HepG2 (cell line): ENCODE results near the gene AKR1B15. TPM values are rescaled to one million over a fixed set of nuclear protein-coding genes. Genes with fewer than 3 reads are reported as not detected.

Experiments
- ATAC-seq: fragments of 200-7000 bp; cut with Tn5 transposase; 3 replicates; pipeline ENCODE4 v1.9.1; 2020; ENCODE audit warnings: mild to moderate bottlenecking, moderate library complexity
- BruUV-seq: library from RNA; stranded (reverse); fragments of 400-500 nt; replicated peaks from 2 replicates; lab custom pipeline; 2021; lab: Mats Ljungman, UMichigan
- CTCF ChIA-PET: fragments of 300-600 bp; formaldehyde crosslinking; extraction: SDS; loops from one replicate; lab custom pipeline; 2021; ENCODE audit warnings: low total read pairs, inconsistent platforms, low intra/inter-chr PET ratio; lab: Yijun Ruan, JAX
- POLR2A ChIA-PET: fragments of 350-600 bp; sonication (Branson Sonifier 250); formaldehyde crosslinking; loops from one replicate; lab custom pipeline; 2020; ENCODE audit warnings: antibody characterized with exemption, inconsistent platforms; lab: Yijun Ruan, JAX
- DNase-seq: peaks from one replicate; pipeline ENCODE4 v3.0.0-alpha.2; 2015; ENCODE audit warnings: low spot score
- FAIRE-seq: peaks from 3 replicates; lab custom pipeline; 2011; peaks lifted over from hg19 to GRCh38; lab: Jason Lieb, UNC
- H2AFZ ChIP-seq: one replicate; pipeline ENCODE4 v1.6.1; 2011; ENCODE audit warnings: low read length, inconsistent platforms
- H3K27ac ChIP-seq: fragments of 300-600 bp; 3 replicates; pipeline ENCODE4 v1.8.0; 2011; ENCODE audit warnings: mixed run types, mild to moderate bottlenecking, mixed read lengths, low read length, inconsistent platforms; ENCODE audit not compliant: insufficient read depth; ENCODE audit errors: extremely low read length
- H3K27me3 ChIP-seq, 2 experiments: fragments of 200-600 bp in 1 of 2; 2 replicates in 1 of 2; 3 replicates in 1 of 2; pipeline versions ENCODE4 v1.6.0 to v1.8.0; 2011; ENCODE audit warnings: low read length in 2 of 2, mild to moderate bottlenecking in 2 of 2, moderate library complexity in 2 of 2, inconsistent platforms in 1 of 2; ENCODE audit not compliant: insufficient read depth in 2 of 2, control insufficient read depth in 1 of 2
- H3K36me3 ChIP-seq, 2 experiments: fragments of 200-600 bp in 1 of 2; replicated peaks in 1 of 2; 2 replicates in 1 of 2; 3 replicates in 1 of 2; pipeline versions ENCODE4 v1.5.1 to v1.8.0; 2011; ENCODE audit warnings: low read length in 2 of 2, inconsistent platforms in 1 of 2; ENCODE audit not compliant: insufficient read depth in 2 of 2, control insufficient read depth in 1 of 2
- H3K4me1 ChIP-seq: 2 replicates; pipeline ENCODE4 v1.5.1; 2012; ENCODE audit warnings: low read length, inconsistent platforms; ENCODE audit not compliant: insufficient read depth
- H3K4me2 ChIP-seq: 2 replicates; pipeline ENCODE4 v1.6.0; 2011; ENCODE audit warnings: low read depth, low read length, inconsistent platforms
- H3K4me3 ChIP-seq, 3 experiments: fragments of 200-600 bp in 1 of 3; sonication (generic), shearing (Covaris generic) in 1 of 3; replicated peaks in 1 of 3; 2 replicates each; pipeline ENCODE4 v1.5.1; 2011 to 2016; ENCODE audit warnings: low read length in 3 of 3, inconsistent platforms in 2 of 3, low read depth in 2 of 3, mild to moderate bottlenecking in 2 of 3, control low read depth in 1 of 3, mixed read lengths in 1 of 3; ENCODE audit not compliant: insufficient read depth in 1 of 3
- H3K79me2 ChIP-seq: one replicate; pipeline ENCODE4 v1.6.1; 2011; ENCODE audit warnings: low read length, inconsistent platforms; ENCODE audit not compliant: insufficient read depth
- H3K9ac ChIP-seq: 2 replicates; pipeline ENCODE4 v1.6.0; 2011; ENCODE audit warnings: mild to moderate bottlenecking, low read depth, low read length, inconsistent platforms; ENCODE audit not compliant: insufficient read depth
- H3K9me3 ChIP-seq: 2 replicates; pipeline ENCODE4 v1.5.1; 2012; ENCODE audit warnings: mild to moderate bottlenecking, low read length
- H4K20me1 ChIP-seq: 2 replicates; pipeline ENCODE4 v1.6.0; 2011; ENCODE audit warnings: inconsistent platforms, mild to moderate bottlenecking, low read length, moderate library complexity; ENCODE audit not compliant: insufficient read depth
- ATM ChIP-seq: fragments of 450-650 bp; IDR thresholded peaks from 2 replicates; pipeline ENCODE4 v1.7.1; 2017; ENCODE audit warnings: mild to moderate bottlenecking, borderline replicate concordance
- CAMTA2 ChIP-seq: sonication (generic); formaldehyde crosslinking; IDR thresholded peaks from 2 replicates; pipeline ENCODE4 v1.4.0; 2020; ENCODE audit warnings: mild to moderate bottlenecking, missing genetic modification reagents, borderline replicate concordance
- CEBPZ ChIP-seq: IDR thresholded peaks from 2 replicates; pipeline ENCODE4 v1.6.1; 2012; ENCODE audit warnings: low read length, improper control_type of control experiment
- GTF3A ChIP-seq: sonication (generic); formaldehyde crosslinking; conservative IDR thresholded peaks from 2 replicates; pipeline ENCODE4 v1.4.0; 2020; ENCODE audit warnings: mild to moderate bottlenecking, missing genetic modification reagents
- KLF12 ChIP-seq: sonication (generic); formaldehyde crosslinking; IDR thresholded peaks from 2 replicates; pipeline ENCODE4 v1.4.0; 2020; ENCODE audit warnings: missing genetic modification reagents, borderline replicate concordance
- KLF16 ChIP-seq, 2 experiments: sonication (generic) in 1 of 2; formaldehyde crosslinking in 1 of 2; IDR thresholded peaks; 2 replicates each; pipeline versions ENCODE4 v1.6.1 to v1.8.0; 2016 to 2023; ENCODE audit warnings: missing genetic modification reagents in 2 of 2, missing compliant biosample characterization in 1 of 2
- NCOA1 ChIP-seq: sonication (generic); formaldehyde crosslinking; IDR thresholded peaks from 2 replicates; pipeline ENCODE4 v1.9.0; 2021; ENCODE audit warnings: missing genetic modification reagents
- NFRKB ChIP-seq: fragments of 450-650 bp; IDR thresholded peaks from 2 replicates; pipeline ENCODE4 v1.6.1; 2017
- POGZ ChIP-seq: sonication (generic); formaldehyde crosslinking; IDR thresholded peaks from 2 replicates; pipeline ENCODE4 v1.4.0; 2020; ENCODE audit warnings: mild to moderate bottlenecking, missing genetic modification reagents
- ZEB1 ChIP-seq: IDR thresholded peaks from 2 replicates; pipeline ENCODE4 v1.6.1; 2012; ENCODE audit warnings: mild to moderate bottlenecking, low read depth, inconsistent platforms; ENCODE audit not compliant: insufficient replicate concordance
- ZNF337 ChIP-seq: sonication (generic); formaldehyde crosslinking; IDR thresholded peaks from 2 replicates; pipeline ENCODE4 v1.5.1; 2020; ENCODE audit warnings: missing genetic modification reagents, low read depth, mild to moderate bottlenecking, borderline replicate concordance
- ZNF446 ChIP-seq: sonication (generic); formaldehyde crosslinking; IDR thresholded peaks from 2 replicates; pipeline ENCODE4 v1.5.0; 2020; ENCODE audit warnings: mild to moderate bottlenecking, missing genetic modification reagents
- ZNF577 ChIP-seq: sonication (generic); formaldehyde crosslinking; IDR thresholded peaks from 2 replicates; pipeline ENCODE4 v1.4.0; 2020; ENCODE audit warnings: mild to moderate bottlenecking, low read depth, missing genetic modification reagents, borderline replicate concordance
- WGBS: methylation state at CpG from one replicate; pipeline ENCODE4 v1.1.6; 2017; ENCODE audit warnings: low lambda C conversion rate; 5-methylcytosine and 5-hydroxymethylcytosine counted together
- in situ Hi-C: cut with HindIII; loops from 2 replicates; pipeline ENCODE4 v1.10.0; 2017; ENCODE audit warnings: low pct_unique_long_range_greater_than_20kb; ENCODE audit not compliant: extremely low pct_ligation_motif_present
- intact Hi-C: fragments of 100-400 bp; cut with micrococcal nuclease; formaldehyde crosslinking; loops from one replicate; pipeline ENCODE4 v1.10.0; 2022; ENCODE audit not compliant: unreplicated experiment
- polyA plus RNA-seq, 8 experiments: library from polyadenylated mRNA; depleted of rRNA in 3 of 8; stranded (reverse) in 7 of 8; unstranded in 1 of 8; fragments of >200 nt; fragmentation: Illumina TruSeq in 4 of 8; extraction: Trizol in 4 of 8; gene quantifications; 2 replicates each; pipeline versions ENCODE4 v1.2.1 to v1.2.3, GENCODE V29; 2011 to 2016; ENCODE audit warnings: low read depth in 4 of 8, missing spikeins in 1 of 8, mixed read lengths in 1 of 8; ENCODE audit not compliant: insufficient read depth in 1 of 8
- total RNA-seq, 5 experiments: library from RNA; depleted of rRNA; stranded (reverse); fragments of >200 nt; fragmentation: Illumina TruSeq; extraction: Trizol; gene quantifications; 2 replicates each; pipeline ENCODE4 v1.2.3, GENCODE V29; 2016; ENCODE audit warnings: low read depth in 1 of 5
- TF ChIP-seq, protein P1 (sequence below): sonication (generic); formaldehyde crosslinking; IDR thresholded peaks from 2 replicates; pipeline ENCODE4 v1.4.0; 2020; ENCODE audit warnings: missing genetic modification reagents, borderline replicate concordance
- TF ChIP-seq, protein P2 (sequence below): IDR thresholded peaks from 2 replicates; pipeline ENCODE4 v1.6.1; 2016; ENCODE audit warnings: missing genetic modification reagents, missing compliant biosample characterization

The AKR1B15 gene
- total and polyA plus RNA-seq, 2 of the 13 experiments (the other 11 are each of a cell fraction or from before 2014, with no cell fraction given): 0.77 TPM; not detected in 1

- TF ChIP-seq, protein P1, sequence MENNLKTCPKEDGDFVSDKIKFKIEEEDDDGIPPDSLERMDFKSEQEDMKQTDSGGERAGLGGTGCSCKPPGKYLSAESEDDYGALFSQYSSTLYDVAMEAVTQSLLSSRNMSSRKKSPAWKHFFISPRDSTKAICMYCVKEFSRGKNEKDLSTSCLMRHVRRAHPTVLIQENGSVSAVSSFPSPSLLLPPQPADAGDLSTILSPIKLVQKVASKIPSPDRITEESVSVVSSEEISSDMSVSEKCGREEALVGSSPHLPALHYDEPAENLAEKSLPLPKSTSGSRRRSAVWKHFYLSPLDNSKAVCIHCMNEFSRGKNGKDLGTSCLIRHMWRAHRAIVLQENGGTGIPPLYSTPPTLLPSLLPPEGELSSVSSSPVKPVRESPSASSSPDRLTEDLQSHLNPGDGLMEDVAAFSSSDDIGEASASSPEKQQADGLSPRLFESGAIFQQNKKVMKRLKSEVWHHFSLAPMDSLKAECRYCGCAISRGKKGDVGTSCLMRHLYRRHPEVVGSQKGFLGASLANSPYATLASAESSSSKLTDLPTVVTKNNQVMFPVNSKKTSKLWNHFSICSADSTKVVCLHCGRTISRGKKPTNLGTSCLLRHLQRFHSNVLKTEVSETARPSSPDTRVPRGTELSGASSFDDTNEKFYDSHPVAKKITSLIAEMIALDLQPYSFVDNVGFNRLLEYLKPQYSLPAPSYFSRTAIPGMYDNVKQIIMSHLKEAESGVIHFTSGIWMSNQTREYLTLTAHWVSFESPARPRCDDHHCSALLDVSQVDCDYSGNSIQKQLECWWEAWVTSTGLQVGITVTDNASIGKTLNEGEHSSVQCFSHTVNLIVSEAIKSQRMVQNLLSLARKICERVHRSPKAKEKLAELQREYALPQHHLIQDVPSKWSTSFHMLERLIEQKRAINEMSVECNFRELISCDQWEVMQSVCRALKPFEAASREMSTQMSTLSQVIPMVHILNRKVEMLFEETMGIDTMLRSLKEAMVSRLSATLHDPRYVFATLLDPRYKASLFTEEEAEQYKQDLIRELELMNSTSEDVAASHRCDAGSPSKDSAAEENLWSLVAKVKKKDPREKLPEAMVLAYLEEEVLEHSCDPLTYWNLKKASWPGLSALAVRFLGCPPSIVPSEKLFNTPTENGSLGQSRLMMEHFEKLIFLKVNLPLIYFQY (CRISPR knock-in tag): no peak
- TF ChIP-seq ZNF337: no peak
- TF ChIP-seq ATM: no peak
These were observed 46.2 kb upstream of the AKR1B15 start (continued) for GRCh38 chr7:134502463-134503371.

DNA sequence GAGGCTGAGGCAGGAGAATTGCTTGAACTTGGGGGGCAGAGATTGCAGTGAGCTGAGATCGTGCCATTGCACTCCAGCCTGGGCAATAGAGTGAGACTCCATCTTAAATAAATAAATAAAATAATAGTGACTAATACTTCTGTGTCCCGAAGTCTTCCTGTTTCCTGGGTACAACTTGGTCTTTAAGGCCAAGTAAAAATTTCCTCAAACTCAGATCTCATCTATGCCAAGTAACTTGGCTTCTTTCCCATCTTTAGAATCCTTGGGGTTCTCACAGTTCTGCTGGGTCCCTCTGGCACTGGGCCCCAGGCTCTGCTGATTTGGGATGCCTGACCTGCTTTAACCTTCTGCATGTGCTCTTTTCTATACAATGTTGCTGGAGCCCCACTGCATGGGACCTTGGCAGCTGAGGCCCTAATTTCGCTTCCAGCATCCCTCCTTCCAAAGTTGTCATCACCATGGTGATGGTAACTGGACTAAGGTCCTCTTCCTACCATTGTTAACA is 44.2 kb upstream of the AKR1B15 start:
- no peak for ATAC-seq
- TF ChIP-seq CAMTA2: no peak
- no peak for TF ChIP-seq POGZ (CRISPR knock-in tag)
- TF ChIP-seq ZNF446 (CRISPR knock-in tag): no peak
- no peak for TF ChIP-seq KLF12 (CRISPR knock-in tag)
- TF ChIP-seq ZEB1: no peak
- no peak for TF ChIP-seq ZNF577 (CRISPR knock-in tag)
- TF ChIP-seq NFRKB: no peak
- no peak for TF ChIP-seq CEBPZ
- TF ChIP-seq KLF16 (CRISPR knock-in tag; IDR thresholded peaks at IDR 0.05): no peak
- TF ChIP-seq, protein P2, sequence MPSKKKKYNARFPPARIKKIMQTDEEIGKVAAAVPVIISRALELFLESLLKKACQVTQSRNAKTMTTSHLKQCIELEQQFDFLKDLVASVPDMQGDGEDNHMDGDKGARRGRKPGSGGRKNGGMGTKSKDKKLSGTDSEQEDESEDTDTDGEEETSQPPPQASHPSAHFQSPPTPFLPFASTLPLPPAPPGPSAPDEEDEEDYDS (CRISPR knock-in tag): no peak
- no peak for TF ChIP-seq NCOA1 (CRISPR knock-in tag)
- no peak for TF ChIP-seq GTF3A (CRISPR knock-in tag)

More for the DNA sequence above, 44.2 kb upstream of the AKR1B15 start:
- CTCF ChIA-PET: no interaction called here
- no peaks in the 10 kb centered on the region for H3K9me3 ChIP-seq
- no TSS peak for BruUV-seq
- no peaks in the 10 kb centered on the region for H4K20me1 ChIP-seq
- POLR2A ChIA-PET: no interaction called here
- WGBS: 10% methylated on average over 3 of the region's 3 CpGs
- no peak overlapping the region for H3K9ac ChIP-seq
- no peaks in the 10 kb centered on the region for H3K36me3 ChIP-seq
- H3K4me2 ChIP-seq: no peak overlapping the region
- H3K4me3 ChIP-seq: no peak overlapping the region
- no peak overlapping the region for H3K27ac ChIP-seq
- no peak for DNase-seq
- in situ Hi-C loops (no loop called here), intact Hi-C loops (no loop called here)
- no peaks in the 10 kb centered on the region for H3K79me2 ChIP-seq
- H2AFZ ChIP-seq: no peak overlapping the region
- FAIRE-seq: no peak
- H3K27me3 ChIP-seq: peaks cover 0 to 4% of the 10 kb centered on the region in 2 experiments; a peak in 1 of 5 replicates
- no peaks in the 10 kb centered on the region for H3K4me1 ChIP-seq
